ENCODE measurements around the gene CLCF1. TPM values are rescaled to one million over a fixed set of nuclear protein-coding genes. Genes with fewer than 3 reads are reported as not detected.

Gene CLCF1
- total and polyA plus RNA-seq, 2 donors from 2014 or later, result 5.7 to 15.8 TPM

DNA sequence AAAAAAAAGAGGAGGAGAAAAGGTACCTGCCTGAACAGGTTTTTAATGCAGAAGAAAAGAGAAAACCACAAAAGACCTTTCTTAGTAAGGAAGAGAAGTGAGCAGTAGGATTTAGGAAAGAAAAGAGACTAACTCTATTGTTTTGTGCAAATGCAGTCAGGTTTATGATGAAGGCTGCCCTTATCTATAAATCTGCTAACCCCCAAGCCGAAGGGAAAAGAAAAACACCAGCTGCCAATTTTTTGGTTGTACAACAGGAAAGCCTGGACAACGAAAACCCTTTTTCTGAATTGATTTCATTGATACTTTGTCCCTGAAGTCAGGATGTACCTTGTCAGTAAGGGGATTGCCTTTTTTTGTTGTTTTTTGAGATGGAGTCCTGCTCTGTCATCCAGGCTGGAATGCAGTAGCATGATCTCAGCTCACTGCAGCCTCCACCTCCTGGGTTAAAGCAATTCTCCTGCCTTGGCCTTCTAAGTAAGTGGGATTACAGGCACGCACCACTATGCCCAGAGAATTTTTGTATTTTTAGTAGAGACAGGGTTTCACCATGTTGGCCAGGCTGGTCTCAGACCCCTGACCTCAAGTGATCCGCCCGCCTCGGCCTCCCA is 41.2 kb downstream of the CLCF1 start:
- no peaks in the 10 kb centered on the region for H3K27me3 ChIP-seq (ENCODE audit: control insufficient read depth, insufficient read depth, low read length)
- H3K9ac ChIP-seq (ENCODE audit: low read length in 3 of 3), result no peak overlapping the region
- intact Hi-C loops (cut with DNase I), result no loop called here
- no peak for TF ChIP-seq CTCF (IDR thresholded peaks at IDR 0.05; ENCODE audit: borderline replicate concordance, extremely low read depth, insufficient read depth)
- H3K4me3 ChIP-seq (ENCODE audit: low read length in 3 of 3), result no peak overlapping the region
- no peak for FAIRE-seq
- no peaks in the 10 kb centered on the region for H3K9me3 ChIP-seq (ENCODE audit: control insufficient read depth in 2 of 3, insufficient read depth in 1 of 3, low read length in 3 of 3)
- peaks cover 0 to 3% (median 0%) of the 10 kb centered on the region in 3 donors for H3K36me3 ChIP-seq (ENCODE audit: control insufficient read depth in 2 of 3, insufficient read depth in 3 of 3, low read length in 3 of 3)
- DNase-seq, result peak in 2 of 5 donors; percentile 15 to 41
- H3K4me1 ChIP-seq (ENCODE audit: control insufficient read depth in 2 of 3, insufficient read depth in 2 of 3, low read depth in 1 of 3, low read length in 3 of 3), result no peaks in the 10 kb centered on the region
- no peak overlapping the region for H3K27ac ChIP-seq (ENCODE audit: low read depth in 2 of 2, low read length in 2 of 2)

- DNase-seq, result no peak
- no peaks in the 10 kb centered on the region for H3K27me3 ChIP-seq (ENCODE audit: control insufficient read depth, insufficient read depth, low read length)
- no peak overlapping the region for H3K27ac ChIP-seq (ENCODE audit: low read depth in 2 of 2, low read length in 2 of 2)
- no peak overlapping the region for H3K4me3 ChIP-seq (ENCODE audit: low read length in 3 of 3)
- intact Hi-C loops (cut with DNase I), result no loop called here
- no peak overlapping the region for H3K9ac ChIP-seq (ENCODE audit: low read length in 3 of 3)
- no peaks in the 10 kb centered on the region for H3K4me1 ChIP-seq (ENCODE audit: control insufficient read depth in 2 of 3, insufficient read depth in 2 of 3, low read depth in 1 of 3, low read length in 3 of 3)
- H3K9me3 ChIP-seq (ENCODE audit: control insufficient read depth in 2 of 3, insufficient read depth in 1 of 3, low read length in 3 of 3), result no peaks in the 10 kb centered on the region
- H3K36me3 ChIP-seq (ENCODE audit: control insufficient read depth in 2 of 3, insufficient read depth in 3 of 3, low read length in 3 of 3), result peaks cover 0 to 4% (median 0%) of the 10 kb centered on the region in 3 donors
- no peak for TF ChIP-seq CTCF (IDR thresholded peaks at IDR 0.05; ENCODE audit: borderline replicate concordance, extremely low read depth, insufficient read depth)
- FAIRE-seq, result no peak
Observed at GRCh38 chr11:67323526-67323925, 49.9 kb downstream of the CLCF1 start.

GRCh38 chr11:67322049-67322448 is 51.3 kb downstream of the CLCF1 start:
- Histone ChIP-seq H3K4me1 (ENCODE audit: control insufficient read depth in 2 of 3, insufficient read depth in 2 of 3, low read depth in 1 of 3, low read length in 3 of 3) (peaks cover 0 to 3% (median 0%) of the 10 kb centered on the region in 3 donors), H3K27me3 (ENCODE audit: control insufficient read depth, insufficient read depth, low read length) (no peaks in the 10 kb centered on the region), H3K9ac (ENCODE audit: low read length in 3 of 3) (no peak overlapping the region), H3K9me3 (ENCODE audit: control insufficient read depth in 2 of 3, insufficient read depth in 1 of 3, low read length in 3 of 3) (no peaks in the 10 kb centered on the region), H3K36me3 (ENCODE audit: control insufficient read depth in 2 of 3, insufficient read depth in 3 of 3, low read length in 3 of 3) (peaks cover 0 to 4% (median 0%) of the 10 kb centered on the region in 3 donors), H3K4me3 (ENCODE audit: low read length in 3 of 3) (no peak overlapping the region), H3K27ac (ENCODE audit: low read depth in 2 of 2, low read length in 2 of 2) (no peak overlapping the region)
- no peak for TF ChIP-seq CTCF (IDR thresholded peaks at IDR 0.05; ENCODE audit: borderline replicate concordance, extremely low read depth, insufficient read depth)
- no peak for DNase-seq
- no peak for FAIRE-seq
- intact Hi-C loops (cut with DNase I), result no loop called here
